GM12891 (cell line): ENCODE data around the gene MBNL2.

Experiments used
- DNase-seq: peaks from one replicate; pipeline ENCODE4 v3.0.0; 2011; ENCODE audit warnings: low spot score; ENCODE audit not compliant: insufficient read length
- FAIRE-seq: peaks from 2 replicates; lab custom pipeline; 2011; peaks lifted over from hg19 to GRCh38; lab: Jason Lieb, UNC
- PAX5 ChIP-seq: IDR thresholded peaks from 2 replicates; pipeline ENCODE4 v1.6.1; 2011; ENCODE audit warnings: low read length, moderate library complexity, mild to moderate bottlenecking; ENCODE audit not compliant: insufficient read depth, severe bottlenecking
- POLR2A ChIP-seq: IDR thresholded peaks from 2 replicates; pipeline ENCODE4 v1.6.1; 2011; ENCODE audit warnings: low read depth, low read length, control low read depth
- POLR2AphosphoS5 ChIP-seq: IDR thresholded peaks from 2 replicates; pipeline ENCODE4 v1.6.1; 2011; ENCODE audit warnings: low read depth, low read length, control low read depth
- POU2F2 ChIP-seq: IDR thresholded peaks from 2 replicates; pipeline ENCODE4 v1.6.1; 2011; ENCODE audit warnings: low read depth, mild to moderate bottlenecking, control low read depth, low read length, moderate library complexity
- SPI1 ChIP-seq: IDR thresholded peaks from 2 replicates; pipeline ENCODE4 v1.6.1; 2011; ENCODE audit warnings: low read depth, low read length, control low read depth
- TAF1 ChIP-seq: IDR thresholded peaks from 2 replicates; pipeline ENCODE4 v1.6.1; 2011; ENCODE audit warnings: low read depth, low read length, control low read depth

The MBNL2 gene

GRCh38 chr13:97239943-97240787 lies 18.0 kb downstream of the MBNL2 start:
- no peak for DNase-seq
- TF ChIP-seq PAX5: no peak
- FAIRE-seq: no peak

DNA sequence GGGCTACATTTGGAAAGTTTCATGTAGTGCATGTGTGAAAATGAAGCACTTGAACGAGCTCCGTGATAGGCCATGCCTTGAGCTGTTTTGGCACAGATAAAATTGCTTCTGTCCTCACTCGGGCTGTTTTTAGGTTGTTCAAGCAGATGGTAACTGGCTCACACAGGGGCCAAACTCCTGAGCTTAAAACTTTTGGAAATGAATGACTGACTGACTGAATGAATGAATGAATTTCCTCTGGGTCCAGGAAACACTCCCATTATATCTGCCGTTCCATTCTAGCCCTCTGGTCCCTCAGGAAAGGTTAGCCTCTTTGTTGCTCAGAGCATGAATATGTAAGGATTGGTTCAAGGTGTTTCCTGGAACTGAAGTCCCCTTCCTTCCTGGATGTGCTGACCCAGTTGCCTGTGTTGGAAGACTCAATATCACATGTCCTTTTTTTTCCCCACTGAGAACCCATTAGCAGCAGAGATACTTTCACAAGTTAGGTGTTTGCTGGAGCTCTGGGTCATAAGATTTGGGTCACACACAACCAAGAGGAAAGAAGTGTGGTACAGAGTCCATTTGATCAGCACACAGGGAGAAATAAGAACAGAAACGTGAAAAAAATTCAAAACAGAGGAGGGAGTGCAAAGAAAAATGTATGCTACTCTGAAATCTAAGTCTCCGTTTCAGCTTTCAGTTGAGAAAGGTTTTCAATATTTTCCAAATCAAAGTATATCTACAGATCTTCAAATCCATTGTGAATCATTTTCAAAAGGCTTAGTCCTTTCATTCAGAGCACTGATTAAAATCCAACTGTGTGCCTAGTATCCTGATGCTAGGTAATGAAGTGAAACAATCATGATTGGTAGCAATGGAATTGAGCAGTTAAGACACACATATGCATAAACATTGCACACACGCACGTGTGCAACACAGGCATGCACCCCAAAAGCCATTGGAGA lies 18.9 kb downstream of the MBNL2 start:
- FAIRE-seq (no peak), DNase-seq (no peak)
- no peak for TF ChIP-seq SPI1
- TF ChIP-seq TAF1: no peak
- TF ChIP-seq PAX5: no peak
- no peak for TF ChIP-seq POLR2A
- TF ChIP-seq POU2F2: no peak
- no peak for TF ChIP-seq POLR2AphosphoS5

DNA sequence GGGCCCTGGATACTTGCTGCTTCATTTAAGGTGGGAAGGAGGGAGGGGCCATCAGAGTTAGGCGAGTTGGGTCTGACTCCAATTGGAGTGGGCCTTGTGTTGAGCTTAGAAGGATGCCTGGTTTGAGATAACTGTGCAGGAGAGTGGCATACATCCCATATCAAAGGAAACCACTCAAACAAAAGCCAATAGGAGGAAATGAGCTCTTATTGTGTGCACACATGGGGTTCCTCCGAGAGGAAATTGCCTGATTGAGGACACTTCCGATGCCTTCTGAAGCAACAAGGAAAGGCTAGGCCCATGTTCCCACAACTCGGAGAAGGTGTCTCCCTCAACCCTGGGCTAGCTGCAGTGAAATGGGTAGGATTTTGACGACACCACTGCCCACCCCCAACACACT lies 19.6 kb downstream of the MBNL2 start:
- TF ChIP-seq PAX5 (no peak), SPI1 (no peak), POLR2A (no peak)
- no peak for DNase-seq
- FAIRE-seq: no peak

GRCh38 chr13:97242755-97243497 lies 20.8 kb downstream of the MBNL2 start:
- TF ChIP-seq SPI1 (no peak), POLR2A (no peak), PAX5 (no peak), TAF1 (no peak), POU2F2 (no peak), POLR2AphosphoS5 (no peak)
- no peak for DNase-seq
- FAIRE-seq: no peak

DNA sequence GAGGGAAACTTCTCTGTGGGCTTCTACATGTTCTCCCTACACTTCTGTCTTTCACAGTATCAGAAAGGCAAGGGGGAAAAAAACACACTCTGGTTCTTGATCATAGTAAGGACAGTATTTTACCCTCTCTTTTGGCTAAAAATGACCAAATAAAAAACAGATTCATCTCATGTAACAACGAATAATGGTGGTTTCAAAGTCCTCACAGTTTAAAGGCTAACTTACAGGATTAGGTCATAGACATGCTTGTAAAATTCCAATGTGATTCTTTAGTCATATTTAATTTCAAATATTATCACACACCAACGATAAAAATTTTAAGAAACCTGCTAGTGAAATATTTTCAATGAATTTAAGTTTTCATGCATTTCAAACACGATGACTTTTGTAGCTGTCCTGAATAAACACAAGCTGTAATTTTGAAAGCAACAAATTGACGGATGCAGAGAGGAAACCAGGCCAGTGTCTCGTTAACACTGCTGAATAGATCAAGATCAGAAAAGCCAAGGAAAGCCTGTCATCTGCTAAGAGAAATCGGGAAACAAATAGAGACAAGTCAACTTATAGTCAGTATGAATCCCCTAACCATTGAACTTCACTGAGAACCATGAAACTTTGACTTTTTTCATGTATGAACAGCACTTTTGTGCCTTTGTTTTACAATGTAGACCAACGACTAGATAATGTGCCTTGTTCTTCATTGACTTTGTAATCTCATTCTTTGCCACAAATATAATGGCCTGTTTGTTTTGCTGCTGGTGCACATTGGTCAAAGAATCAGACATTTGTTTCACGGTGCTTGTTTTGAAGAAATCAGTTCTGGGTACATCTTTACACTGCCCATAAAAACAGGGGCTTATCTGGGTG lies 22.0 kb downstream of the MBNL2 start:
- TF ChIP-seq POLR2AphosphoS5 (no peak), POU2F2 (no peak), POLR2A (no peak), PAX5 (no peak), SPI1 (no peak), TAF1 (no peak)
- DNase-seq (no peak), FAIRE-seq (peak; percentile 38)

GRCh38 chr13:97245011-97245410 lies 22.9 kb downstream of the MBNL2 start:
- DNase-seq (no peak), FAIRE-seq (no peak)
- TF ChIP-seq POLR2A: no peak
- no peak for TF ChIP-seq POLR2AphosphoS5
- no peak for TF ChIP-seq SPI1
- TF ChIP-seq TAF1: no peak
- TF ChIP-seq PAX5: no peak
- no peak for TF ChIP-seq POU2F2

DNA sequence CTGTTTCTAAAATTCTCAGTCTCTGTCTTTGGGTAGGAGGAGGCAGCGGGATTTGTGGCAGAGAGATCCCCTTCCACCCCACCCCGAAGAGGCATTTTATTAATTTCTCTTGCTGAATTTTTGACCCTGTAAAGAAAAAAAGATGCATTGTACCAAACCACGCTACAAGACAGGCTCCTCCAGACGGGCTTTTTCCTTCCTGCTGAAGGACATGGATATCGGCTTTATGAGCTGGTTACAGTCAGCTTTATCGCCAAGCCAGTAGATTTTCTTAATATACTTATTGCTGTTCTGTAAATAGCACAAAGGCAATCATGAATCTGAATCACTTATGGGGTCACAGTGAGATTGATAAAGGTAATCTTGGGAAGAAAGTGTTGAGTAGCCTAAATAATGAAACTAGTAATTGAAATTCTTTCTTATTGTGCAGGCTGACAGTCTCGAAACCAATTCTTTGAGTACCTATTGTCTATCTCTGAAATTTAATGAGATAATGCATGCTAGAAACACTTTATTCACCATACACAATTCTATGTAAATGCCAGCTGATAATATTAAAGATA lies 24.5 kb downstream of the MBNL2 start:
- TF ChIP-seq POU2F2 (no peak), SPI1 (no peak), POLR2A (no peak), TAF1 (no peak), PAX5 (no peak), POLR2AphosphoS5 (no peak)
- FAIRE-seq (no peak), DNase-seq (no peak)

DNA sequence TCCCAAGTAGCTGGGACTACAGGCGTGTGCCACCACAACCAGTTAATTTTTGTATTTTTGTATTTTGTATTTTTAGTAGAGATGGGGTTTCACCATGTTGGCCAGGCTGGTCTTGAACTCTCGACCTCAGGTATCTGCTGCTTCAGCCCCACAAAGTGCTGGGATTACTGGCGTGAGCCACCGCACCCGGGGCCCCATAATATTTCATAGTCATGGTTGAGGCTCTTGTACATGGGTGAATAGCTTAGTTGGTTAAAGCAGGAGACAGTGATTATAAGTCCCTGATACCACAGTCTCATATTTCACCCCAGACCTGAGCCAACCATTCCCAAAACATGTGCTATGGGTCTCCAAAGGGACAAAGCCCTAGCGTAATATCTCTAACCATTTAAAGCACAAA lies 26.1 kb downstream of the MBNL2 start:
- FAIRE-seq: no peak
- DNase-seq: no peak
- TF ChIP-seq TAF1 (no peak), POLR2AphosphoS5 (no peak), POU2F2 (no peak), POLR2A (no peak), PAX5 (no peak), SPI1 (no peak)
